Left ventricle myocardium inferior (tissue), 1 donor: ENCODE measurements around the gene DEF6. TPM values are rescaled to one million over a fixed set of nuclear protein-coding genes. Genes with fewer than 3 reads are reported as not detected.

Experiments used
- DNase-seq: peaks from one replicate; pipeline ENCODE4 v3.0.0-alpha.2; 2020
- H3K27ac ChIP-seq: fragments of 200-600 bp; replicated peaks from 2 replicates; pipeline ENCODE4 v1.8.0; 2021
- H3K27me3 ChIP-seq: fragments of 200-600 bp; 2 replicates; pipeline ENCODE4 v1.8.0; 2021; ENCODE audit warnings: low read depth
- H3K36me3 ChIP-seq: fragments of 200-600 bp; 2 replicates; pipeline ENCODE4 v1.8.0; 2021
- H3K4me1 ChIP-seq: fragments of 200-600 bp; 2 replicates; pipeline ENCODE4 v1.8.0; 2021
- H3K4me3 ChIP-seq: fragments of 200-600 bp; 2 replicates; pipeline ENCODE4 v1.8.0; 2021; ENCODE audit warnings: mild to moderate bottlenecking, moderate library complexity
- H3K9me3 ChIP-seq: fragments of 200-600 bp; replicated peaks from 2 replicates; pipeline ENCODE4 v1.8.0; 2021
- intact Hi-C: fragments of 100-400 bp; cut with micrococcal nuclease; formaldehyde crosslinking; loops from one replicate; pipeline ENCODE4 v1.11.0; 2022
- total RNA-seq: library from RNA; stranded (reverse); fragmentation: NEBNext Ultra II Directional; extraction: Animal tissue kit (Norgen Biotek cat#: 25700); gene quantifications from one replicate; pipeline ENCODE4 v1.2.1, GENCODE V29; 2021
- TF ChIP-seq, protein P1 (sequence below): fragments of 200-600 bp; IDR thresholded peaks from 2 replicates; pipeline ENCODE4 v1.8.0; 2021; ENCODE audit warnings: antibody characterized with exemption, mild to moderate bottlenecking, borderline replicate concordance
- donor health status: DM: no; HTN: yes; CAD: no; lungs with severe emphysema.

DEF6 gene
- total RNA-seq, 1 donor from 2014 or later: 1.0 TPM

DNA sequence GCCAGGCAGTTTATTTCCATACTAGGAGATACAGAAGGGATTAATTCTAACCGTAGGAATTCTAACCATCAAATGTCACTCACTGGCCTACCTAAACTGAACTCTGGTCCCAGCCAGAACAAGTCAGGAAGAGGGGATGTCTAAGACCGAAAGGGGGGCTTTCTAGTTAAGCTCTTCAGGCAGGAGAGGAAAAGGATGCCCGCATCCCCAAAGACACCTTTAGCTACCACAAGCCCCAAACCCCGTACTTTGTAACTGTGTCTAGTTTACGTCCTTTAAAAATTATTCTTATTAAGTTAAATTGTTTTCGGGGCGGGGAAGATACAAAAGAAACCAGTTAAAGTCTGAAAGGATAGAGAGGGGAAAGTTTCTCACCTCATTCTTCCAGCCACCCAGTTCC is 39.3 kb upstream of the DEF6 start:
- TF ChIP-seq, protein P1, sequence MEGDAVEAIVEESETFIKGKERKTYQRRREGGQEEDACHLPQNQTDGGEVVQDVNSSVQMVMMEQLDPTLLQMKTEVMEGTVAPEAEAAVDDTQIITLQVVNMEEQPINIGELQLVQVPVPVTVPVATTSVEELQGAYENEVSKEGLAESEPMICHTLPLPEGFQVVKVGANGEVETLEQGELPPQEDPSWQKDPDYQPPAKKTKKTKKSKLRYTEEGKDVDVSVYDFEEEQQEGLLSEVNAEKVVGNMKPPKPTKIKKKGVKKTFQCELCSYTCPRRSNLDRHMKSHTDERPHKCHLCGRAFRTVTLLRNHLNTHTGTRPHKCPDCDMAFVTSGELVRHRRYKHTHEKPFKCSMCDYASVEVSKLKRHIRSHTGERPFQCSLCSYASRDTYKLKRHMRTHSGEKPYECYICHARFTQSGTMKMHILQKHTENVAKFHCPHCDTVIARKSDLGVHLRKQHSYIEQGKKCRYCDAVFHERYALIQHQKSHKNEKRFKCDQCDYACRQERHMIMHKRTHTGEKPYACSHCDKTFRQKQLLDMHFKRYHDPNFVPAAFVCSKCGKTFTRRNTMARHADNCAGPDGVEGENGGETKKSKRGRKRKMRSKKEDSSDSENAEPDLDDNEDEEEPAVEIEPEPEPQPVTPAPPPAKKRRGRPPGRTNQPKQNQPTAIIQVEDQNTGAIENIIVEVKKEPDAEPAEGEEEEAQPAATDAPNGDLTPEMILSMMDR: no peak
- H3K4me3 ChIP-seq: peak overlapping the region; percentile 94
- peak overlapping the region; percentile 100 for H3K27ac ChIP-seq
- no peaks in the 10 kb centered on the region for H3K9me3 ChIP-seq
- no peaks in the 10 kb centered on the region for H3K27me3 ChIP-seq
- DNase-seq: no peak
- H3K4me1 ChIP-seq: peaks cover 60% of the 10 kb centered on the region
- intact Hi-C loops: no loop called here
- no peaks in the 10 kb centered on the region for H3K36me3 ChIP-seq

DNA sequence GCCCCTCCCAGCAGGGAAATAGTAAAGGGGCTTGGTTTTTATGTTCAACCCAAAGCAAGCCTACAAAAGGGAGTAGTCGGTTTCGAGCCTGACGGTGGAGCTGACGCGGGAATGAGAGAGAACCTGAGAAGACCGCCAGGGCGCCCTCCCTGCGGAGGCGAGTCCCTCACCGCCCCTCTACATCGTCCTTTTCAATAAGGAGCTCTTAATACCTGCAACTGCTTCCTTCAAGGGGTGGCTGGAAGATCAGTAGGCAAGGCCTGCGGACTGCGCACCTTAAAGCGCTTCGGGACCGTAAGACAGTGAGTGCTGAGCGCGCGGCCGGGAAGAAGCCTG is 38.8 kb upstream of the DEF6 start:
- Histone ChIP-seq H3K9me3 (no peaks in the 10 kb centered on the region), H3K4me3 (peak overlapping the region; percentile 94), H3K27me3 (no peaks in the 10 kb centered on the region), H3K36me3 (no peaks in the 10 kb centered on the region), H3K4me1 (peaks cover 60% of the 10 kb centered on the region), H3K27ac (peak overlapping the region; percentile 100)
- intact Hi-C loops: no loop called here
- peak; percentile 19 for DNase-seq
- TF ChIP-seq, protein P1: no peak

DNA sequence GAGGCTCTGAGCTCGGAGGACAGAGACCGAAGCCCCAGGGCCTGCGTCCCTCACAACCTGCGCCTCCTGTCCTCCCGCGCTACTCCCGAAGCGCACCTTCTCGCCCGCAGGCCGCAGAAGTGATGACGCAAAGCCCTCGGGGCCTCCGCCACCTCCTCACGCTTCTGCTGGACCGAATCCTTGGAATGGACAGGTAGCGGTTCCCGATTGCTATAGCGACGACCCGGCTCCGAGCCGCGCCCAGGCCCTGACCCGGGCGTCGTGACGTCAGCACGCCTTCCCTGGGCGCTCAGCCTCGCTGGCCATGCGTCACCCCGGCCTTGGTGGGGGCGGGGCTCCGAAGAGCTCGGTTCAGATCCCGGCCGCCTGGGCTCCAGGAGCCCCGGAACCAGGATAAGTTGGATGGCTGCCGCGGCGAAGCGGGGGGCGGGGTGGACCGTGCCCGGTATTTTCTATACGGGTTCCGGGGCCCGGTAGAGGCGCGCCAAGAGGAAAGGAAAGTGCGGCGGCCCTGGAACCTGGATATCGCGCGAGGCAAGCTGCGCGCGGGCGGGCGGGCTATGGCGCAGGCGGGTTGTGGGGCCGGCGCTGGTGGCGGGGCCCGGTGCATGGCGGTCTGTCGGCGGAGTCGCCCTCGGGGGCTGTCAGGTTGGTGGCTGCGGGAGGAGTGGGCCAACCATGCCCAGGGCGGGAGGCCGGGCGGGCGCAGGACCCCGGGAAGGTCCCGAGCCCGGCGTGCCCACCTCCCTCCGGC is 38.2 kb upstream of the DEF6 start, which contains the start of gene ZNF76:
TSS of gene ZNF76 (plus strand) at position 542 of the 754 bp plus-strand sequence. CDS start 21,417 bp downstream, outside the sequence.
- peaks cover 65% of the 10 kb centered on the region for H3K4me1 ChIP-seq
- no peaks in the 10 kb centered on the region for H3K9me3 ChIP-seq
- H3K27ac ChIP-seq: peak within 1 kb of the TSS; percentile 100
- TF ChIP-seq, protein P1: no peak
- peak within 1 kb of the TSS; percentile 94 for H3K4me3 ChIP-seq
- no peaks in the 10 kb centered on the region for H3K36me3 ChIP-seq
- peak; percentile 99 for DNase-seq
- intact Hi-C loops: no loop called here
- H3K27me3 ChIP-seq: no peaks in the 10 kb centered on the region

DNA sequence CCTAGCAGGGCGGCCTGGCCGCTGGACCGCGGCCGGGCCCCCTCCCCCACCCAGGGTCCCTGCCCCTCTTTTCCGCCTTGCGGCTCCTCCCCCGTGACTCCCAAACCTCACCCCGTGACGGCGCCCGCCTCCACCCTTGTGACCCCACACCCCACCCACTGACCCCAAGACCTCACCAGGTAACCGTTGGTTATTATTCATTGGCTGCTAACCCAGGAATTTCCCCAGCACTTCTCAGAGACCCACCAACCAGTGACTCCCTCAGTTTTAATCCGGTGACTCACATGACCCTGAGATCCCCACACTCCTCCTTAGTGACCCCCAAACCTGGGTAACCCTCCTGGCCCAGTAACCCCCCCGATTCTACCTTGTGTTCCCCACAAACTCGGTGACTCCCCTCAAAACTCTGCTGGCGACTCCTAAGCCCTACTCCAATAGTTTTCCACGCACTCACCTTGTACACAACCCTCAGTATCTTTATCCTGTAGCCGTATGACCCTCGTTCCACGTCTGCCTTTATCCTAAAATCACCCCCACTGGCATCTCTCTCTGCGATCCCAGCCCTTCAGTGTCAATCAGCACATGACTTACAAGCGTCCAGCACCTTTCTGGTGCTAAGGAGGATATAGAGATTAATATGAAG is 37.5 kb upstream of the DEF6 start:
- no peaks in the 10 kb centered on the region for H3K27me3 ChIP-seq
- no peaks in the 10 kb centered on the region for H3K9me3 ChIP-seq
- H3K4me3 ChIP-seq: peak overlapping the region; percentile 94
- peak overlapping the region; percentile 100 for H3K27ac ChIP-seq
- intact Hi-C loops: no loop called here
- no peaks in the 10 kb centered on the region for H3K36me3 ChIP-seq
- peaks cover 72% of the 10 kb centered on the region for H3K4me1 ChIP-seq
- TF ChIP-seq, protein P1: no peak
- peak; percentile 76 for DNase-seq

DNA sequence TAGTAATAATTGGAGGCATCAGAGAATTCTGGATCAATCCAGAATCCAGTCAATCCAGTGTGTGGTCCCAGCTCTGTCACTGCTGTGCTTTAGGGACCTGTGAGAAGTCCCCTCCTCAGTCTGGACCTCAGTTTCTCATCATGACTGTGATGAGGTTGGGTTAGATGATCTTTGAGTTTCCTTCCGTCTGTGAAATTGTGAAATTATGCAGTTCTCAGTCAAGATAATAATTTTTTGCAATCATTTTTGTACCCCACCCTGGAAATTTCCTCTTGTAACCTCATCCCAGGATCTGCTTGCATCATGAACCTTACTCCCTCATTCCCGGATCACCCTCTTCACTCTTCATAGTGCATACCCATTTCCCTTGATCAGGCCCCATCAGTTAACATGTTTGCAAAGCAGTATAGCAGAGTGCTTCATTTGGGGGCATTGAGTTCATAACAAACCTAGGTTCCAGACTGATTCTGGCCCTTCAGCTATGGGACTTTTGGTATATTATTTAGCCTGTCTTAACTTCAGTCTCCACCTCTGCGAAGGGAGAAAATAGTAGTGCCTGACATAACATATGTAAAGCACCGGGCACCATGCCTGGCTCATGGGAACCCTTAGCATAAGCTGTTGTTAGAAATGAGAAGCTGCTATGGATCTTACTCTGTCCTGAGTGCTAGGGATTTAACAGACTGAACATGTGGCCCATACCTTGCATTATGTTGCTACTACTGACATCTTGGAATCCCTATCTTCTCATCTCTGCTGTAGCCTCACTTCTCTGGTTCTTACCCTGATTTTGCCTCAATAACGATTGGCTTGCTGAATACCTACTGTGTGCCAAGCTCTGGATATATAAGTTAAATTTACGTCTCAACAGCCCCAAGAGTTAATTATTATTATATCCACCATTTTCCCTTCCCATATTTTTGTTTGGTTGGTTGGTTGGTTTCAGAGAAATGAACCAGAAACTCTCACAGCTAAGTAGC is 36.7 kb upstream of the DEF6 start:
- peak overlapping the region; percentile 94 for H3K4me3 ChIP-seq
- peaks cover 80% of the 10 kb centered on the region for H3K4me1 ChIP-seq
- H3K9me3 ChIP-seq: no peaks in the 10 kb centered on the region
- intact Hi-C loops: no loop called here
- TF ChIP-seq, protein P1: no peak
- H3K27ac ChIP-seq: peak overlapping the region; percentile 100
- no peak for DNase-seq
- no peaks in the 10 kb centered on the region for H3K36me3 ChIP-seq
- no peaks in the 10 kb centered on the region for H3K27me3 ChIP-seq
